Kidney epithelial cell (primary cell): ENCODE data around the gene CEP112. TPM values are rescaled to one million over a fixed set of nuclear protein-coding genes. Genes with fewer than 3 reads are reported as not detected.
"Not testable (repeated sequence)": the region's sequence is repeated elsewhere in the genome, so short reads cannot be mapped to it uniquely, and the experiment has no call there.

ENCODE experiments used
- DNase-seq: peaks from one replicate; pipeline ENCODE4 v3.0.0-alpha.2; 2010; ENCODE audit warnings: low read depth
- H3K27me3 ChIP-seq: 2 replicates; pipeline ENCODE4 v1.6.0; 2011; ENCODE audit warnings: low read length; ENCODE audit not compliant: control insufficient read depth, insufficient read depth
- H3K36me3 ChIP-seq: 2 replicates; pipeline ENCODE4 v1.5.1; 2011; ENCODE audit warnings: low read length; ENCODE audit not compliant: control insufficient read depth, insufficient read depth
- H3K4me3 ChIP-seq: 2 replicates; pipeline ENCODE4 v1.5.1; 2011; ENCODE audit warnings: low read depth, mild to moderate bottlenecking, control low read depth, low read length
- CTCF ChIP-seq: IDR thresholded peaks from 2 replicates; pipeline ENCODE4 v1.5.1; 2011; ENCODE audit warnings: mild to moderate bottlenecking, moderate library complexity, low read length, control low read depth, inconsistent platforms; ENCODE audit not compliant: insufficient read depth, poor library complexity, severe bottlenecking
- total RNA-seq: library from RNA; depleted of rRNA; stranded (reverse); fragments of >200 nt; gene quantifications from 2 replicates; pipeline ENCODE4 v1.2.3, GENCODE V29; 2015

CEP112 gene
- total RNA-seq, 1 donor from 2014 or later, result 6.5 TPM

- H3K27me3 ChIP-seq, result no peaks in the 10 kb centered on the region
- DNase-seq, result no peak
- no peak overlapping the region for H3K4me3 ChIP-seq
- TF ChIP-seq CTCF, result no peak
- peaks cover 1% of the 10 kb centered on the region for H3K36me3 ChIP-seq
These were observed 508.5 kb downstream of the CEP112 start for GRCh38 chr17:65683428-65683827.

GRCh38 chr17:65681763-65682162 lies 510.2 kb downstream of the CEP112 start:
- DNase-seq, H3K4me3 ChIP-seq, H3K36me3 ChIP-seq, H3K27me3 ChIP-seq: not testable (repeated sequence)

GRCh38 chr17:65679165-65679845 lies 512.6 kb downstream of the CEP112 start:
- DNase-seq, result no peak
- Histone ChIP-seq H3K4me3 (no peak overlapping the region), H3K27me3 (no peaks in the 10 kb centered on the region), H3K36me3 (peaks cover 1% of the 10 kb centered on the region)
- no peak for TF ChIP-seq CTCF

- Histone ChIP-seq H3K27me3 (no peaks in the 10 kb centered on the region), H3K36me3 (peaks cover 1% of the 10 kb centered on the region), H3K4me3 (no peak overlapping the region)
- no peak for TF ChIP-seq CTCF
- no peak for DNase-seq
These were observed 513.4 kb downstream of the CEP112 start for GRCh38 chr17:65678546-65678945.

- Histone ChIP-seq H3K27me3 (no peaks in the 10 kb centered on the region), H3K36me3 (no peaks in the 10 kb centered on the region), H3K4me3 (no peak overlapping the region)
- no peak for DNase-seq
- no peak for TF ChIP-seq CTCF
These were observed 514.0 kb downstream of the CEP112 start for GRCh38 chr17:65677932-65678331.

- no peaks in the 10 kb centered on the region for H3K36me3 ChIP-seq
- TF ChIP-seq CTCF, result no peak
- H3K27me3 ChIP-seq, result no peaks in the 10 kb centered on the region
- no peak for DNase-seq
- no peak overlapping the region for H3K4me3 ChIP-seq
These were observed 517.5 kb downstream of the CEP112 start for GRCh38 chr17:65674246-65675045.
